Mesodermal cell (in vitro differentiated cells): ENCODE measurements around the gene FILIP1.

Source experiments
- H3K27ac ChIP-seq: 2 replicates; pipeline ENCODE4 v1.7.0; 2013; ENCODE audit warnings: mild to moderate bottlenecking, low read depth, low read length, moderate library complexity; ENCODE audit not compliant: severe bottlenecking
- H3K36me3 ChIP-seq: 2 replicates; pipeline ENCODE4 v1.7.1; 2013; ENCODE audit warnings: mild to moderate bottlenecking, low read length, moderate library complexity; ENCODE audit not compliant: control insufficient read depth, insufficient read depth
- H3K4me1 ChIP-seq: one replicate; pipeline ENCODE4 v1.7.1; 2013; ENCODE audit warnings: mild to moderate bottlenecking, low read length; ENCODE audit not compliant: insufficient read depth, control insufficient read depth, poor library complexity, severe bottlenecking
- H3K4me3 ChIP-seq: 2 replicates; pipeline ENCODE4 v1.7.0; 2013; ENCODE audit warnings: low read length, control low read depth, mild to moderate bottlenecking; ENCODE audit not compliant: insufficient read depth, poor library complexity, severe bottlenecking; ENCODE audit errors: extremely low read depth
- H3K9me3 ChIP-seq: 2 replicates; pipeline ENCODE4 v1.7.1; 2013; ENCODE audit warnings: mild to moderate bottlenecking, low read length, moderate library complexity; ENCODE audit not compliant: control insufficient read depth
- WGBS, 2 experiments: methylation state at CpG; one replicate each; pipeline ENCODE4 v1.1.5; 2013; ENCODE audit warnings: missing lambda C conversion rate in 2 of 2; ENCODE audit not compliant: insufficient coverage in 2 of 2; 5-methylcytosine and 5-hydroxymethylcytosine counted together

The FILIP1 gene

GRCh38 chr6:75266716-75267291 is 226.8 kb downstream of the FILIP1 start:
- no CpG with 5 or more reads among the region's 2 CpGs for WGBS, 2 experiments
- Histone ChIP-seq H3K27ac (no peak overlapping the region), H3K9me3 (peaks cover 3% of the 10 kb centered on the region), H3K4me3 (no peak overlapping the region), H3K36me3 (peaks cover 32% of the 10 kb centered on the region), H3K4me1 (peaks cover 8% of the 10 kb centered on the region)

DNA sequence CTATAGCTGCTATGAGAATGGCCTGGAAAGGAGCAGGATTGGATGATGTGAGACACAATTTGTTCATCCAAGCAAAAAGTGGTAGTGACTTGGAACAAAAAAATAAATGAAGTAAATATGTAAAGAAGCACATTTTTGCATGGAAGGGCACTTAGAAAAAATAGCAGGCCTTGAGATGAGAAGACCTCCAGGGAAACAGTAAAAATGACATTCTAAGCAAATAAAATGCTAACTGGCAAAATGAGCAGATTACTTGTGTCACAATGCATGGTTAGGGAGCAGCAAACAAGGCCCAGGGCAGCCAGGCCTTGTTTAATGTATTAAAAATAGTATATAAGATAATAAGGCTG is 230.2 kb downstream of the FILIP1 start:
- H3K4me3 ChIP-seq: no peak overlapping the region
- H3K36me3 ChIP-seq: peaks cover 33% of the 10 kb centered on the region
- no peak overlapping the region for H3K27ac ChIP-seq
- no peaks in the 10 kb centered on the region for H3K9me3 ChIP-seq
- H3K4me1 ChIP-seq: peaks cover 4% of the 10 kb centered on the region

DNA sequence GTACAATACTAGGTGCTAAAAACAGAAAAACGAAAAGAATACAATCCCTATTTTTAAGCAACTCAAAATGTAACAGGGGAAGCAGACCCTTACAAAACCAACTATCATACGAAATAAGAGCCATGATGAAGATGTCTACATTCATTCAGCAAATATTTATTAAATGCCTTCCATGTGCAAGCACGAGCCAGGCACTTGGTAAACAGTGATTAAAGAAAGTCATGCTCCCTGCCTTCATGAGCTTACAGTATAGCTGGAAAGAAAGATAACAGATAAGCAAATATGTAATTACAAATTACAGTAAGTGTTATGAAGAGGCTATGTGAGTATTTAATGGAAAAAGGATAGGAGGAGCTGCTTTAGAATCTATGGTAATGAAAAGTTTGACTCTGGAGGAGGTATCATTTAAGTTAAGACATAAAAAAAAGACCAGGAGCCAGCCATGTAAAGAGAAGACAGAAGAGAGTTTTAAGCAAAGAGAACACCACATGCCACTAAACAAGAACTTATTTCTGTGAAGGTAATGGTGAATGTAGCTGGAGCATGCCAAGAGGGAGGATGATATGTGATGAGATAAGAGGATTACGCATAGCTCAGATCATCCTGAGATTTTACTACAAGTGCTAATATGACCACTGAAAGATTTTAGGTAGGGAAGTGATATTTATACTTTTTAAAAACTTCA is 230.7 kb downstream of the FILIP1 start:
- no peak overlapping the region for H3K4me3 ChIP-seq
- peaks cover 35% of the 10 kb centered on the region for H3K36me3 ChIP-seq
- H3K27ac ChIP-seq: no peak overlapping the region
- no peaks in the 10 kb centered on the region for H3K9me3 ChIP-seq
- no peaks in the 10 kb centered on the region for H3K4me1 ChIP-seq
- WGBS, 2 experiments: 88% methylated on average over 1 of the region's 4 CpGs; no CpG with 5 or more reads in 1 of the 2 experiments

GRCh38 chr6:75261299-75261698 is 232.3 kb downstream of the FILIP1 start:
- no peaks in the 10 kb centered on the region for H3K9me3 ChIP-seq
- no peak overlapping the region for H3K4me3 ChIP-seq
- H3K4me1 ChIP-seq: no peaks in the 10 kb centered on the region
- H3K36me3 ChIP-seq: peaks cover 43% of the 10 kb centered on the region
- no peak overlapping the region for H3K27ac ChIP-seq
- WGBS, 2 experiments: no CpG with 5 or more reads among the region's 1 CpG

DNA sequence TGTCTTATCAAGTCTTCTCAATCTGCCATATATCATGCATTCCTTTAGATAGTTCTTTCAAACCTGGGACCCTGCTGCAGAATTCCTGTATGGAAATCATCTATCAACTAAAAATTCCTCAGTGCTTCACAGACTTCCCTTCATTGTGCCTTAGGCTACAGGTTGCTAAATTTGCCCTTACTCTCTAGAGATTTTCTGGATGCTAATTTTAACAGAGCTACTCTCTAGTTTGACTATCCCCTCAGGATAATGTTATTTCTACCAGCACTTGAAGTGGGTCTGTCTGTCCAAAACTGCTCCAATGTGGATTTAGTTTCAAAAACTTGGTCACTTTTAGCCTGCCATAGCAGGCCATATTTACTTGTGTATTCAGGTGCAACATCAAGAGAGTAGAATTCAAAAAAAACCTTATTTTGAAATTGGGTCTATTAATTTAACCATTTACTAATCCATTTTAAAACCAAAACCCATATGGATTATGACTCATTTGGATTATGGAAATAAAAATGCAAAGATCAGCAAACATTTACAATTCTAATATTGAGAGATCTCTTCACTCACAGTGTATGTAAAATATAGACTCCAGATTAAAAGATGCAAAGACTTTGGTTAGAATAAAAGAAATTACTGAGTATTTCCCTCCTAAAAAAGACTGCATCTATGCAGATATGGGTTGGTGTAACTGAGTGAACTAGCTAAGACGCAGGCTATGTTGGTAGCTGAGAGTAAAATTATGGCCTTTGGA is 236.1 kb downstream of the FILIP1 start:
- Histone ChIP-seq H3K4me1 (no peaks in the 10 kb centered on the region), H3K9me3 (no peaks in the 10 kb centered on the region), H3K27ac (peak overlapping the region; percentile 63), H3K36me3 (peaks cover 38% of the 10 kb centered on the region), H3K4me3 (no peak overlapping the region)
- WGBS, 2 experiments: no CpG with 5 or more reads among the region's 1 CpG

DNA sequence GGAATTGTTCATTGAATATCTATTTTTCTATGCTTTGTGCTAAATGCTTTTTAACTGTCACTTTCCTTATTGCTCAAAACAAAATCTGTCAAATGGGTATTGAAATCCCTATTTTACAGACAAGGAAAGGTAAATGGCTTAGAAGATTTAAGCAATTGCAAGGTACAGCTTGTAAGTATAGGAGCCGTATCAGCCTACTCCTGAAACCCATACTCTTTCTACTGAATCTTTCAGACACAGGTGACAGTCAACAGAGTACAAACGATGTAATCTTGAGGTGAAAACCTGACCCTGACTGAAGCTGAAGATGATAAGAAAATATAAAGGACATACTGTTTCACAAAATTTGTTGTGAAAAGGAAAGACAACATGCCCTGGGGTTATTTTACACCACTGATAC is 243.0 kb downstream of the FILIP1 start:
- Histone ChIP-seq H3K4me3 (no peak overlapping the region), H3K9me3 (no peaks in the 10 kb centered on the region), H3K4me1 (no peaks in the 10 kb centered on the region), H3K36me3 (peaks cover 6% of the 10 kb centered on the region), H3K27ac (no peak overlapping the region)
- WGBS, 2 experiments: 83% methylated on average over 1 of the region's 2 CpGs; no CpG with 5 or more reads in 1 of the 2 experiments

GRCh38 chr6:75249837-75250236 is 243.8 kb downstream of the FILIP1 start:
- no peaks in the 10 kb centered on the region for H3K4me1 ChIP-seq
- no peak overlapping the region for H3K4me3 ChIP-seq

DNA sequence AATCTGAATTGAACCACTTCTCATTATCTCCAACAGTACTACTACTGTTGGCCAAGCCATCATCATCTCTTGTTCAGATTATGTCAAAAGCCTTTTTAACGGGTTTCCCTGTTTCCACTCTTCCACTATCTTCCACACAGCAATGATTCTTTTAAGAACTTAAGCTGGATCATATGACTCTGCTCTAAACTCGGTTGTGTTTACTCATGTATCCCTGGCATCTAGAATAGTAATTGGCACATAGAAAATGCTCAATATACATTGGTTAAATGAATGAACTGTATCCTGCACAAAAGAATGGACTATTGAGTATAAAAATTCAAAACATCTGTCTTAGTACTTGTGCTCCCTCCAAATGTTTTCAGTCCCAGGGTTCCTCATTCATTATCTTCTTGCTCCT is 247.2 kb downstream of the FILIP1 start:
- H3K36me3 ChIP-seq: peaks cover 4% of the 10 kb centered on the region
- H3K4me1 ChIP-seq: no peaks in the 10 kb centered on the region
- WGBS, 2 experiments: 80 to 100% methylated on average over 1 of the region's 2 CpGs
- no peaks in the 10 kb centered on the region for H3K9me3 ChIP-seq
- H3K27ac ChIP-seq: no peak overlapping the region
- no peak overlapping the region for H3K4me3 ChIP-seq

More at GRCh38 chr6:75249837-75250236, 243.8 kb downstream of the FILIP1 start:
- no peaks in the 10 kb centered on the region for H3K9me3 ChIP-seq
- H3K27ac ChIP-seq: no peak overlapping the region
- H3K36me3 ChIP-seq: no peaks in the 10 kb centered on the region

DNA sequence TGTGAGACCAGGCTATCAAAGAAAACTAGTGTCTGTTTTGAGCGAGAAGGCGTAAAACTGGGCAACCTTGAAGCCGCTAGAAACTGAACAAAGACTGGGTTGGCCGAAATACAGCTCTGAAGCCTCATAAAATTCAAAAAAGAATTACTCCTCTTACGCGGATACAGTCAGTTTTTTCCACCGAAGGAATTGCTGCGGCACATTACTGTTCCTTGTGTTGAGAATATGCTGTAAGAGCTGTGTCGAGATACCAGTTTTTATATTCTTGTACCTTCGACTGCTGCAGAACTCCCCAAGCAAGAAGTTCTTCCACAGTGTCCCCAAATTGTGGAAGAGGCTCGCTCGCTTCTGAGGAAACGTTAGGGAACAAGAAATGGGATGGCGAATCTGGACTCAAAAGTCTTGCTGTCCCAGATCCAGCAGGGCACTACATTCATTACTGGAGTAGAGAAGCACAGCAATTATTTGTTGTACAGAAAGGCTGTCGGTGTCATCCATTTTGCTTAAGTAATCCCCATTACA is 249.5 kb downstream of the FILIP1 start:
- peak overlapping the region; percentile 94 for H3K27ac ChIP-seq

DNA sequence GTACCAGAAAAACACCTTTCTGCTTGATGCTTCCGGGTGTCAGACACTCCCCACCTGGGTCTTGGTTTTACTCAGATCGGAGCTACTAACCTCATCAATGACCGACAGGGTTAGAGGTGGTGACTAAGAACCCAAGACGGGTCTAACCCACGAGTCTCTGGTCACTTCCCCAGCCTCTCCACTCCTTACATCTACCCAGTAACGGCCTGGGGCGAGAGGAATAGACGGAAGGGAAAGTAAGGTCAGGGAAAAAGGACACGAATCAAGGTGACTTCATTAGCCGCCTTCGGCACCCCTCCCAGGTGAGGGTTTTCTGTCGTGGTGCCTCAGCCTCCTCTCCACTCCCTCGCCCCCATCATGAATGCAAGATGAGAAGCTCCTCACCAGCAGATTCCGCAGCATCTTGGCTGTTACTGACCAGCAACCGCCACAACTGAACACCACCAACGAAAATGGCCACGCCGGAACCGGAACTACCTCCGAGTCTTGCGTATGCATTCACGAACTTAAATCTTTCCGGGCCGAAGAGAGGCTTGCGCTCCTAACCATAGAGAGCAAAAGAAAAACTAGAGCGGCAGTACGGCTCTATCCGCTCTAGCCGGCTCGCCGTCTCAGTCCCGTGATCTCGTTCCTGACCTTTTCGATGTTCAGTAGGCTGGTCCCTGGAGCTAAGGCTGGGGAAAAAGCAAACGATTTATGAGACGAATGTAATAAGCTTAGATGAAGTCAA is 250.1 kb downstream of the FILIP1 start, which contains the start of gene COX7A2:
TSS of gene COX7A2 (minus strand) at position 469 of the 730 bp plus-strand sequence. CDS start at position 402, 67 bp downstream.
- H3K36me3 ChIP-seq: peaks cover 27% of the 10 kb centered on the region
- peak within 1 kb of the TSS; percentile 95 for H3K4me3 ChIP-seq
- H3K4me1 ChIP-seq: no peaks in the 10 kb centered on the region
- 0 to 1% methylated on average over 26 to 27 of the region's 36 CpGs for WGBS, 2 experiments
- H3K9me3 ChIP-seq: no peaks in the 10 kb centered on the region
- H3K27ac ChIP-seq: peak within 1 kb of the TSS; percentile 94

More for the DNA sequence above, 249.5 kb downstream of the FILIP1 start:
- Histone ChIP-seq H3K4me3 (peak overlapping the region; percentile 95), H3K9me3 (no peaks in the 10 kb centered on the region), H3K4me1 (no peaks in the 10 kb centered on the region), H3K36me3 (peaks cover 21% of the 10 kb centered on the region)
- 62 to 67% methylated on average over 7 to 10 of the region's 15 CpGs for WGBS, 2 experiments
